GDM1 (cell line): ENCODE results near the gene TENT5A.
"Not testable (repeated sequence)": the region's sequence is repeated elsewhere in the genome, so short reads cannot be mapped to it uniquely, and the experiment has no call there.

ENCODE experiments used
- DNase-seq: peaks from one replicate; lab custom pipeline; 2025; lab: John Stamatoyannopoulos, UW

The TENT5A gene

GRCh38 chr6:81750681-81751387 lies 1.6 kb downstream of the TENT5A start:
- DNase-seq = no peak

GRCh38 chr6:81750200-81750599 lies 2.3 kb downstream of the TENT5A start:
- no peak for DNase-seq

- DNase-seq = no peak
Measured at GRCh38 chr6:81749707-81750106, 2.8 kb downstream of the TENT5A start.

- no peak for DNase-seq
Measured at GRCh38 chr6:81748994-81749393, 3.5 kb downstream of the TENT5A start.

- DNase-seq = no peak
Measured at GRCh38 chr6:81747327-81747726, 5.2 kb downstream of the TENT5A start.

- no peak for DNase-seq
Measured at GRCh38 chr6:81744131-81744530, 8.3 kb downstream of the TENT5A start.

GRCh38 chr6:81743649-81744048 lies 8.8 kb downstream of the TENT5A start:
- no peak for DNase-seq

- no peak for DNase-seq
Measured at GRCh38 chr6:81741689-81742088, 10.8 kb downstream of the TENT5A start.

- DNase-seq = not testable (repeated sequence)
Measured at GRCh38 chr6:81740591-81740990, 11.9 kb downstream of the TENT5A start.

GRCh38 chr6:81739230-81740195 lies 13.0 kb downstream of the TENT5A start:
- DNase-seq = no peak

GRCh38 chr6:81736428-81736827 lies 16.1 kb downstream of the TENT5A start:
- DNase-seq = no peak

GRCh38 chr6:81735756-81736380 lies 16.6 kb downstream of the TENT5A start:
- no peak for DNase-seq

GRCh38 chr6:81734500-81735150 lies 17.9 kb downstream of the TENT5A start:
- no peak for DNase-seq

- DNase-seq = no peak
Measured at GRCh38 chr6:81734081-81734480, 18.4 kb downstream of the TENT5A start.

GRCh38 chr6:81731814-81732213 lies 20.7 kb downstream of the TENT5A start:
- DNase-seq = no peak

GRCh38 chr6:81727876-81728517 lies 24.5 kb downstream of the TENT5A start:
- DNase-seq = no peak

- no peak for DNase-seq
Measured at GRCh38 chr6:81725127-81725526, 27.4 kb downstream of the TENT5A start.

- DNase-seq = no peak
Measured at GRCh38 chr6:81722506-81723223, 29.8 kb downstream of the TENT5A start.

GRCh38 chr6:81720427-81720826 lies 32.1 kb downstream of the TENT5A start:
- DNase-seq = no peak

- DNase-seq = no peak
Measured at GRCh38 chr6:81718126-81718525, 34.4 kb downstream of the TENT5A start.

GRCh38 chr6:81714684-81715083 lies 37.8 kb downstream of the TENT5A start:
- DNase-seq = no peak
